Activated T-cell treated with anti-CD3 and anti-CD28 coated beads, Interleukin-2, amount 50 U/mL, for 72 hours (primary cell): ENCODE measurements around the gene EOGT. TPM values are rescaled to one million over a fixed set of nuclear protein-coding genes. Genes with fewer than 3 reads are reported as not detected.

Experiments used
- ATAC-seq, 2 donors: fragments of 150-1000 bp; cut with Tn5 transposase; replicated peaks in 1 of 2; 2 replicates each; pipeline ENCODE4 v1.10.0; 2021; ENCODE audit warnings: moderate library complexity in 2 of 2, mild to moderate bottlenecking in 1 of 2
- DNase-seq, 2 donors: peaks; one replicate each; pipeline ENCODE4 v3.0.0; 2021 to 2022; ENCODE audit warnings: mixed read lengths in 1 of 2
- H3K27ac Mint-ChIP-seq: one replicate; pipeline ENCODE4 v1.8.0; 2022; ENCODE audit warnings: mild to moderate bottlenecking, moderate library complexity, mixed read lengths
- H3K27me3 Mint-ChIP-seq: one replicate; pipeline ENCODE4 v1.8.0; 2022; ENCODE audit warnings: low read depth, mixed read lengths
- H3K36me3 Mint-ChIP-seq, 2 donors: one replicate each; pipeline ENCODE4 v1.8.0; 2022; ENCODE audit warnings: mixed read lengths in 2 of 2, mild to moderate bottlenecking in 1 of 2; ENCODE audit not compliant: insufficient read depth in 2 of 2
- H3K4me1 Mint-ChIP-seq: one replicate; pipeline ENCODE4 v1.8.0; 2022; ENCODE audit warnings: low read depth, mixed read lengths
- H3K4me3 Mint-ChIP-seq, 2 donors: one replicate each; pipeline ENCODE4 v1.8.0; 2022; ENCODE audit warnings: mild to moderate bottlenecking in 2 of 2, mixed read lengths in 2 of 2, moderate library complexity in 2 of 2
- H3K9me3 Mint-ChIP-seq, 2 donors: one replicate each; pipeline ENCODE4 v1.8.0; 2022; ENCODE audit warnings: mixed read lengths in 2 of 2
- total RNA-seq, 2 donors: library from RNA; stranded (reverse); gene quantifications; one replicate each; pipeline ENCODE4 v1.2.3, GENCODE V29; 2022

Gene EOGT
- total RNA-seq, 2 donors from 2014 or later = 16.8 to 23.7 TPM

GRCh38 chr3:68972358-68972979 lies 41.0 kb downstream of the EOGT start:
- H3K27me3 Mint-ChIP-seq = peaks cover 13% of the 10 kb centered on the region
- DNase-seq (peak; percentile 46 to 61), ATAC-seq (peak; percentile 67 to 74)
- H3K9me3 Mint-ChIP-seq = no peaks in the 10 kb centered on the region
- no peak overlapping the region for H3K4me3 Mint-ChIP-seq
- H3K4me1 Mint-ChIP-seq = no peaks in the 10 kb centered on the region
- H3K36me3 Mint-ChIP-seq = no peaks in the 10 kb centered on the region
- H3K27ac Mint-ChIP-seq = no peak overlapping the region

GRCh38 chr3:68964694-68965093 lies 48.8 kb downstream of the EOGT start:
- H3K27me3 Mint-ChIP-seq = peaks cover 28% of the 10 kb centered on the region
- no peaks in the 10 kb centered on the region for H3K4me1 Mint-ChIP-seq
- no peak for ATAC-seq
- no peak for DNase-seq
- no peaks in the 10 kb centered on the region for H3K9me3 Mint-ChIP-seq
- H3K27ac Mint-ChIP-seq = no peak overlapping the region
- no peaks in the 10 kb centered on the region for H3K36me3 Mint-ChIP-seq
- no peak overlapping the region for H3K4me3 Mint-ChIP-seq

- ATAC-seq (no peak), DNase-seq (no peak)
- no peaks in the 10 kb centered on the region for H3K9me3 Mint-ChIP-seq
- no peak overlapping the region for H3K27ac Mint-ChIP-seq
- no peaks in the 10 kb centered on the region for H3K4me1 Mint-ChIP-seq
- H3K4me3 Mint-ChIP-seq = no peak overlapping the region
- peaks cover 28% of the 10 kb centered on the region for H3K27me3 Mint-ChIP-seq
- no peaks in the 10 kb centered on the region for H3K36me3 Mint-ChIP-seq
Measured at GRCh38 chr3:68963891-68964290, 49.6 kb downstream of the EOGT start.

DNA sequence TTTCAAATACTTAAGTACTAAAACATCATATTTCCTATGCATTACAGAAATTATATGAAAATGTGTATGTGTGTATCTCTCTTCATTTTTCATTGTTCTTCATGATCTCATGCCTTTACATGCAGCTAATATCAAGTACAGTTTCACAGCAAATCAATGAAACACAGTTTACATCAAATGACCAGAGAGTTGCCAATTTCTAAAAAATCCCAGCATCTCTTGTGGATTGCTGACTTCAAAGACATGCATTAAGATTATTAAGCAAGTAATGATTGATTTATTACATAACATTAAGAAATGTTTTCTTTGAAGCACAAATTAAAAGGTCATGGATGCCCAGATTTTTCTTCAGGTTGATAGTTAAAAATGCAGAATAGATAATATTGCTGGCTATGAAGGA lies 50.1 kb downstream of the EOGT start:
- ATAC-seq = no peak
- Mint-ChIP-seq H3K4me3 (no peak overlapping the region), H3K36me3 (no peaks in the 10 kb centered on the region), H3K27me3 (peaks cover 30% of the 10 kb centered on the region), H3K9me3 (no peaks in the 10 kb centered on the region), H3K4me1 (no peaks in the 10 kb centered on the region), H3K27ac (no peak overlapping the region)
- DNase-seq = no peak

GRCh38 chr3:68958932-68959331 lies 54.6 kb downstream of the EOGT start:
- peaks cover 0 to 2% of the 10 kb centered on the region in 2 donors for H3K36me3 Mint-ChIP-seq

GRCh38 chr3:68957895-68958294 lies 55.6 kb downstream of the EOGT start:
- DNase-seq = no peak
- Mint-ChIP-seq H3K27ac (no peak overlapping the region), H3K4me1 (no peaks in the 10 kb centered on the region), H3K4me3 (no peak overlapping the region), H3K36me3 (peaks cover 0 to 2% of the 10 kb centered on the region in 2 donors), H3K27me3 (peaks cover 36% of the 10 kb centered on the region), H3K9me3 (no peaks in the 10 kb centered on the region)
- ATAC-seq = no peak

More at GRCh38 chr3:68958932-68959331, 54.6 kb downstream of the EOGT start:
- peaks cover 36% of the 10 kb centered on the region for H3K27me3 Mint-ChIP-seq
- DNase-seq = no peak
- no peak for ATAC-seq
- no peaks in the 10 kb centered on the region for H3K4me1 Mint-ChIP-seq
- H3K9me3 Mint-ChIP-seq = no peaks in the 10 kb centered on the region
- no peak overlapping the region for H3K4me3 Mint-ChIP-seq
- no peak overlapping the region for H3K27ac Mint-ChIP-seq

DNA sequence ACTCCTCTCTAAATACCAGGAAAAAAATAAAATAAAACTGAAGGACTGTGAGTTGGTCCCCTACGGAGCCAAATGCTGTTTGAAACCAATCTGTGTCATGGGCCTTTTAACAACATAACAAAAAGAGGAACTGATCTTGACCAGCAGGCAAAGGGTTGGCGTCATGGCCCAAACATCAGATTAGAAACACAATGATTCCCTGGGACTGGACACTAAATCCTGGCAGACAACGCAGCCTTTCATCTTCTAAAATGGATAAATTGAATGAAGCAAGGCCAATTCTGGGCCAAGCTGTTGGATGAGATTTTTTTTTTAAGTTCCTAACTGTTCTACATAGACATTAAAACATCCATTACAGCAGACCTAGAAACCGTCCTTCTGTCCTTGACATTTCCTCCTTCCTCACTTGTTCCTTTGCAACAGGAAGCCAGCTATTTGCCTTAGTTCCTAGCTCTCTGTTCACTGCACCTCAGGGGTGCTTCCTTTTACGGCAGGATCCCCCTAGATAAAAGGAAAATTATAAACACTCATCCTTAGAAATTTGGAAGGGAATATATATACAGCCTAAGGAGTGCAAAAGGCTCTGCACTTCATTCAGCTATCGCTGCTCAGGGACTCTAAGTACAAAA lies 59.6 kb downstream of the EOGT start:
- Mint-ChIP-seq H3K36me3 (peaks cover 0 to 2% of the 10 kb centered on the region in 2 donors), H3K4me3 (no peak overlapping the region), H3K4me1 (no peaks in the 10 kb centered on the region), H3K27ac (no peak overlapping the region), H3K9me3 (no peaks in the 10 kb centered on the region), H3K27me3 (peaks cover 37% of the 10 kb centered on the region)
- ATAC-seq = no peak
- no peak for DNase-seq

DNA sequence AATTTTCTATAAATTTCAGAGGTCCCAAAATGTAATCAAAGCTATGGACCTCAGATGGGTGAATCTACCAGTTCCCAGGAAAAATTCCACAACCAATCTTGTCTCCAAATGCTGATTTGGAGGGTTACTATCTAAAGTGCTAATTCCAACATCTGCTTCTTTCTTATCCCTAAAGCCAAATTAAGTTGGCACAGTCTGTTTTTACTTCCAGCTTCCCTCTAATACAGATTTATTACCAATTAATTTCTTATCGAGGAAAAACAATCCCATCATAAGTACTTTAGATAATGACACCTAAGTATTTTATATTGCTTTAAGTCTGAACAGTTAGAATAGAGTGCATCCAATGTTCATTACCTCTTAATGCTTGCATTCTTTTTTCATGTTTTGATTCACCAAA lies 68.3 kb downstream of the EOGT start:
- Mint-ChIP-seq H3K4me1 (no peaks in the 10 kb centered on the region), H3K9me3 (no peaks in the 10 kb centered on the region), H3K27ac (no peak overlapping the region), H3K4me3 (no peak overlapping the region), H3K36me3 (no peaks in the 10 kb centered on the region), H3K27me3 (peaks cover 15% of the 10 kb centered on the region)
- no peak for ATAC-seq
- no peak for DNase-seq

DNA sequence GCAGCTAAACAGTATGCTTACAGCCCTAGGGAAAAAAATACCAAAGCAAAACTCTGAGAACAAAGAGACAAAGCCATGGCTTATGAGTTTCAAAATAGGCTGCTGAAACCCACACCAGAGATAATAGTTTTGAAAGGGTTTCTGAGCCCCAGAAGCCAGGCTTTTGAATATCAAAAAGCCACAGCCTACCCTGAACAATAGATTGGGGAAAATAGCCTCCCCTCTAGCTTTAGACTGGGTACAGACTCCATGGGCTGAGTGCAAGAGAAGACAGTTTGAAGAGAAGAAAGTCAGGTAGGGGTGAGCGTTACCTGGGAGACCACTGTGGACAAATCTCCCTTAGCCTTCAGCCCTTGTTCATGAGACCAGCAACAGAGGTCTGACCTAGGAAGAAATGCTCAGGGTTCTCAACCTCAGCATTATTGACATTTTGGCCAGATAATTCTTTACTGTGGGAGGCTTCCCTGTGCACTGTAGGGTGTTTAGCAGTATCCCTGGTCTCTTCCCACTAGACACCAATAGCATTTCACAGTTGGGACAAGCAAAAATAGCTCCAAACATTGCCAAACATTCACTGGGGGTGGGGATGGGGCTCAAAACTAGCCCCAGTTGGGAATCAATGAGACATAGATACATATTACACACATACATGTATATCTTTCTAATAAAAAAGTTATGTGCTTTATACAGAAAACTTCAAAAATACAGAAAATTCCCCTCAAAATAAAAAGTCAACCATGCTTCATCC lies 69.6 kb downstream of the EOGT start:
- DNase-seq = no peak
- no peaks in the 10 kb centered on the region for H3K36me3 Mint-ChIP-seq
- no peaks in the 10 kb centered on the region for H3K4me1 Mint-ChIP-seq

GRCh38 chr3:68941055-68941454 lies 72.4 kb downstream of the EOGT start:
- ATAC-seq (no peak), DNase-seq (no peak)
- no peaks in the 10 kb centered on the region for H3K9me3 Mint-ChIP-seq
- H3K36me3 Mint-ChIP-seq = no peaks in the 10 kb centered on the region
- H3K4me1 Mint-ChIP-seq = no peaks in the 10 kb centered on the region
- no peak overlapping the region for H3K4me3 Mint-ChIP-seq
- no peak overlapping the region for H3K27ac Mint-ChIP-seq
- H3K27me3 Mint-ChIP-seq = peaks cover 35% of the 10 kb centered on the region

More for the DNA sequence above, 69.6 kb downstream of the EOGT start:
- H3K27me3 Mint-ChIP-seq = peaks cover 15% of the 10 kb centered on the region
- H3K27ac Mint-ChIP-seq = no peak overlapping the region
- H3K4me3 Mint-ChIP-seq = no peak overlapping the region
- no peak for ATAC-seq
- no peaks in the 10 kb centered on the region for H3K9me3 Mint-ChIP-seq

GRCh38 chr3:68936856-68937255 lies 76.6 kb downstream of the EOGT start:
- peaks cover 0 to 2% of the 10 kb centered on the region in 2 donors for H3K36me3 Mint-ChIP-seq
- no peak overlapping the region for H3K27ac Mint-ChIP-seq
- no peak overlapping the region for H3K4me3 Mint-ChIP-seq
- no peak for DNase-seq
- H3K27me3 Mint-ChIP-seq = peaks cover 66% of the 10 kb centered on the region
- no peak for ATAC-seq
- no peaks in the 10 kb centered on the region for H3K9me3 Mint-ChIP-seq
- no peaks in the 10 kb centered on the region for H3K4me1 Mint-ChIP-seq

- peaks cover 8% of the 10 kb centered on the region for H3K4me1 Mint-ChIP-seq
- no peaks in the 10 kb centered on the region for H3K9me3 Mint-ChIP-seq
- H3K27ac Mint-ChIP-seq = no peak overlapping the region
- peaks cover 69% of the 10 kb centered on the region for H3K27me3 Mint-ChIP-seq
- no peak for DNase-seq
- peaks cover 0 to 2% of the 10 kb centered on the region in 2 donors for H3K36me3 Mint-ChIP-seq
- no peak for ATAC-seq
- H3K4me3 Mint-ChIP-seq = no peak overlapping the region
Measured at GRCh38 chr3:68935778-68936177, 77.7 kb downstream of the EOGT start.

DNA sequence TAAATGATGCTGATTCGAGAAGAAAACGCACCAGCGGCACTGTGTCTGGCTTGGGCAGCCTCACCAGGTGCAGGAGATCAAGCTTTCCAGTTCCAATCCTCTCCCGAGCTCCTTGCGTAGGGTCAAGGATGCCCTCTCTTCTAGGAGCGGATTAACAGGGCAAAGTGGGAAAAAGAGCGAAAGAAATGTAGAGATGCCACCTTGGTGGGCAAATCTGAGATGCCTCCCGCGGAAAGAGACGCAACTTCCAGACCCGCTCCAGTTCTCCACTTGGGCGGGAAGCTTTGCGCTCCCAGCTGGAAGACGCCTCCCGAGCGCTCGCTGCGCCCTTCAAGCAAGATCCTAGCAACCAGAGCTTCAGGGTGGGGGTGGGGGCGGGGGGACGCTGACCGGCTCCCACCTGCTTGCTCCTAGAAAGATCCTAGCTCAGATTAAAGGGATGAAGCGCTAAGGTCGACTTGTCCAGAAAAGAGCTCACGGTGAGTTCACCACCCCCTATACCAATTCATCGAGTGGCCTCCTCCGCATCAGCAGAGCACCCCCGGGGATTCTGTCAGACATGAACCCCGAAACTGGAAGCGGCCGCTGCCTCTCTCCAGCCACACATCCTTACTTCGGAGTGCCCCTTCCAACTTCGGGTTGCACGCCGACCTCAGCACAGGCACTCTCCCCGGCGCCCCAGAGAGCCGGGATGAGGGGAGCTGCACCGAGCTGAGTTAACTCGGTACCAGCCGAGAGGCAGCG lies 81.9 kb downstream of the EOGT start:
- H3K27me3 Mint-ChIP-seq = peaks cover 90% of the 10 kb centered on the region
- peak overlapping the region; percentile 67 to 79 for H3K4me3 Mint-ChIP-seq
- no peak for DNase-seq
- H3K27ac Mint-ChIP-seq = no peak overlapping the region
- H3K4me1 Mint-ChIP-seq = peaks cover 8% of the 10 kb centered on the region
- peaks cover 0 to 2% of the 10 kb centered on the region in 2 donors for H3K36me3 Mint-ChIP-seq
- H3K9me3 Mint-ChIP-seq = no peaks in the 10 kb centered on the region
- ATAC-seq = peak in 1 of 2 donors; percentile 34
